HuH-7.5 (cell line): ENCODE data around the gene IL1RAPL1.

Experiments
- DNase-seq: peaks from one replicate; pipeline ENCODE4 v3.0.0; 2011; ENCODE audit warnings: low spot score

Gene IL1RAPL1

GRCh38 chrX:29890646-29891200, 1303.5 kb downstream of the IL1RAPL1 start:
- DNase-seq = no peak

- DNase-seq = no peak
These were observed 1314.8 kb downstream of the IL1RAPL1 start for GRCh38 chrX:29902004-29902403.

- no peak for DNase-seq
These were observed 1316.1 kb downstream of the IL1RAPL1 start for GRCh38 chrX:29903360-29903759.

GRCh38 chrX:29911673-29912072, 1324.4 kb downstream of the IL1RAPL1 start:
- DNase-seq = no peak

GRCh38 chrX:29913647-29914046, 1326.4 kb downstream of the IL1RAPL1 start:
- DNase-seq = no peak

- no peak for DNase-seq
These were observed 1335.4 kb downstream of the IL1RAPL1 start for GRCh38 chrX:29922607-29923006.

GRCh38 chrX:29926056-29926455, 1338.8 kb downstream of the IL1RAPL1 start:
- DNase-seq = no peak

GRCh38 chrX:29926659-29927058, 1339.4 kb downstream of the IL1RAPL1 start:
- no peak for DNase-seq

- DNase-seq = no peak
These were observed 1348.2 kb downstream of the IL1RAPL1 start for GRCh38 chrX:29935455-29935854.

- no peak for DNase-seq
These were observed 1353.5 kb downstream of the IL1RAPL1 start for GRCh38 chrX:29940750-29941149.

GRCh38 chrX:29941287-29941686, 1354.0 kb downstream of the IL1RAPL1 start:
- DNase-seq = no peak

- no peak for DNase-seq
These were observed 1360.0 kb downstream of the IL1RAPL1 start for GRCh38 chrX:29947225-29947624.

GRCh38 chrX:29948653-29949052, 1361.4 kb downstream of the IL1RAPL1 start:
- no peak for DNase-seq

GRCh38 chrX:29952016-29952415, 1364.8 kb downstream of the IL1RAPL1 start:
- DNase-seq = no peak

GRCh38 chrX:29962061-29962460, 1374.8 kb downstream of the IL1RAPL1 start:
- DNase-seq = no peak

- no peak for DNase-seq
These were observed 1378.4 kb downstream of the IL1RAPL1 start for GRCh38 chrX:29965634-29966033.

- no peak for DNase-seq
These were observed 1404.8 kb downstream of the IL1RAPL1 start for GRCh38 chrX:29992083-29992482.

GRCh38 chrX:30005813-30006212, 1418.6 kb downstream of the IL1RAPL1 start:
- DNase-seq = no peak
